ENCODE measurements around the gene LRRC36.

DNA sequence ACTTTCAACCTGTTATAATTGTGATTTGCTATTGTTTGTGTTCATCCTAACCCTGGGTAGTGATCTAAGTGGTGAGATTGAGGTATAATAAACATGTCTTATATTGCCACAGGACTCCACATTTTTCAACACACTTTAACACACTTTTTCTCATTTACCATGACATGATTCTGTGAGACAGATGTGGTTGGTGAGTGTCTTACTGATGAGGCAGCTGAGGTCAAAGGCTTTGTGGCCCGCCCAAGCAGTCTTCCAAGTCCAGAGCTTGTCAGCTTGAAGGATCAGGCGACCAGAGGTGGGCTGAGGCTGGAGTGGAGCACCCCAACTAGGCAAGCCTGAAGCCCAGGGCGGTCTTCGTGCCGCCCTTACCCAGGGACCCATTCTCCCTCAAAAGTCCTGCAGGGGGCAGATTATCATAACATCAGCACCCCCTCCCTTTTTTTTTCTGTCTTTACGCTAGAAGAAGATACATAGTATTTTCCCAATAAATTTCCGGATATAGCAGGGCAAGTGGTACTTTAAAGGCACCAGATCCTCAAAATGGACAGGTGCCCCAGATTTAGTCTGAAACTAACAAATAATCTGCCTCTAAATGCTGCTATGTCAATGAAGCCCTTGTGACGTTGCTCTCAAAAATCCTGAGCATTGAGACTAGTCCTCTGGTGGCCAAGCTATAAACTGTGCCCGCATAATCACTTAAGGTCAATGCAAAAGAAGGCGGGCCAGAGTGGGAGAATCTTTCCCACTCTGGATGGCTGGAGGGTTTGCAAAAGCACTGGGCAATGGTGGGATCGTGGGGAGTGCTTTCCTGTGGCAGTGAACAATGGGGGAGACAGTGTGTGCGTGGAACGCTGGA is 21.2 kb upstream of the LRRC36 start:
- no peak for TF ChIP-seq ZNF384 (IDR thresholded peaks at IDR 0.05; ENCODE audit: borderline replicate concordance, low read depth, low read length)
- no peak for TF ChIP-seq RAD21 (IDR thresholded peaks at IDR 0.05; ENCODE audit: insufficient read depth, low read depth, low read length)
